Iris pigment epithelial cell (primary cell): ENCODE data around the gene WBP1.
"Not testable (repeated sequence)": the region's sequence is repeated elsewhere in the genome, so short reads cannot be mapped to it uniquely, and the experiment has no call there.

Experiments used
- DNase-seq: peaks from one replicate; pipeline ENCODE4 v3.0.0-alpha.2; 2011; ENCODE audit warnings: low read depth

WBP1 gene

GRCh38 chr2:74427551-74427950 is 30.7 kb upstream of the WBP1 start:
- no peak for DNase-seq

GRCh38 chr2:74428675-74429074 is 29.6 kb upstream of the WBP1 start:
- DNase-seq: no peak

- DNase-seq: no peak
Measured at GRCh38 chr2:74429487-74430451, 28.5 kb upstream of the WBP1 start.

GRCh38 chr2:74430502-74430901 is 27.7 kb upstream of the WBP1 start:
- no peak for DNase-seq

- no peak for DNase-seq
Measured at GRCh38 chr2:74436111-74436805, 22.0 kb upstream of the WBP1 start.

GRCh38 chr2:74436848-74437695 is 21.2 kb upstream of the WBP1 start:
- DNase-seq: no peak

GRCh38 chr2:74438248-74438647 is 20.0 kb upstream of the WBP1 start:
- no peak for DNase-seq

GRCh38 chr2:74439373-74439772 is 18.9 kb upstream of the WBP1 start:
- no peak for DNase-seq

- DNase-seq: peak; percentile 36
Measured at GRCh38 chr2:74439803-74440377, 18.3 kb upstream of the WBP1 start.

- peak; percentile 68 for DNase-seq
Measured at GRCh38 chr2:74440378-74441169, 17.7 kb upstream of the WBP1 start.

- no peak for DNase-seq
Measured at GRCh38 chr2:74441170-74441689, 17.0 kb upstream of the WBP1 start.

GRCh38 chr2:74441690-74442482 is 16.4 kb upstream of the WBP1 start, which contains the start of gene RTKN:
RTKN (minus strand) TSS chr2:74441937; CDS start chr2:74441816, 121 bp downstream.
- DNase-seq: no peak

GRCh38 chr2:74442483-74443297 is 15.5 kb upstream of the WBP1 start:
- not testable (repeated sequence) for DNase-seq

GRCh38 chr2:74444498-74445318 is 13.5 kb upstream of the WBP1 start:
- DNase-seq: no peak

- no peak for DNase-seq
Measured at GRCh38 chr2:74447230-74447999, 10.8 kb upstream of the WBP1 start.

GRCh38 chr2:74448771-74449170 is 9.5 kb upstream of the WBP1 start:
- no peak for DNase-seq

- no peak for DNase-seq
Measured at GRCh38 chr2:74450570-74451190, 7.6 kb upstream of the WBP1 start.
